Trophoblast cell (in vitro differentiated cells and primary cell): ENCODE results near the gene APRT.
A peak's percentile ranks its signal among the peaks of the same experiment; 100 is the strongest.

Experiments used
- DNase-seq, 2 donors: peaks; one replicate each; pipeline ENCODE4 v3.0.0-alpha.2; 2016
- H2AFZ ChIP-seq: 2 replicates; pipeline ENCODE4 v1.6.1; 2013; ENCODE audit warnings: low read length, moderate library complexity, mild to moderate bottlenecking; ENCODE audit not compliant: insufficient read depth, poor library complexity
- H2AK5ac ChIP-seq: 2 replicates; pipeline ENCODE4 v1.6.1; 2013; ENCODE audit warnings: mild to moderate bottlenecking, low read length
- H2BK120ac ChIP-seq: 2 replicates; pipeline ENCODE4 v1.6.1; 2013; ENCODE audit warnings: low read length, mild to moderate bottlenecking, moderate library complexity; ENCODE audit not compliant: insufficient read depth, poor library complexity
- H2BK12ac ChIP-seq: 2 replicates; pipeline ENCODE4 v1.6.1; 2013; ENCODE audit warnings: mild to moderate bottlenecking, low read length, moderate library complexity
- H2BK5ac ChIP-seq: 2 replicates; pipeline ENCODE4 v1.6.1; 2013; ENCODE audit warnings: low read length, low read depth, moderate library complexity, mild to moderate bottlenecking; ENCODE audit not compliant: poor library complexity
- H3K14ac ChIP-seq: 2 replicates; pipeline ENCODE4 v1.6.1; 2013; ENCODE audit warnings: mild to moderate bottlenecking, low read length
- H3K18ac ChIP-seq: 2 replicates; pipeline ENCODE4 v1.6.1; 2013; ENCODE audit warnings: mild to moderate bottlenecking, low read length
- H3K23ac ChIP-seq: 2 replicates; pipeline ENCODE4 v1.6.1; 2013; ENCODE audit warnings: low read length
- H3K27ac ChIP-seq: 2 replicates; pipeline ENCODE4 v1.5.1; 2013; ENCODE audit warnings: low read depth, mild to moderate bottlenecking, inconsistent platforms, low read length, moderate library complexity
- H3K27me3 ChIP-seq: 2 replicates; pipeline ENCODE4 v1.6.1; 2013; ENCODE audit warnings: inconsistent platforms, mild to moderate bottlenecking, low read length, moderate library complexity; ENCODE audit not compliant: insufficient read depth
- H3K36me3 ChIP-seq, 2 experiments: 1 replicate in 1 of 2; 2 replicates in 1 of 2; pipeline ENCODE4 v1.6.1; 2013; ENCODE audit warnings: low read length in 2 of 2, mild to moderate bottlenecking in 2 of 2, moderate library complexity in 1 of 2; ENCODE audit not compliant: insufficient read depth in 2 of 2, control insufficient read depth in 1 of 2
- H3K4ac ChIP-seq: 2 replicates; pipeline ENCODE4 v1.6.1; 2013; ENCODE audit warnings: low read depth, mild to moderate bottlenecking, low read length, moderate library complexity
- H3K4me1 ChIP-seq, 2 experiments: 1 replicate in 1 of 2; 2 replicates in 1 of 2; pipeline ENCODE4 v1.6.1; 2013; ENCODE audit warnings: low read length in 2 of 2, mild to moderate bottlenecking in 2 of 2, moderate library complexity in 1 of 2; ENCODE audit not compliant: insufficient read depth in 2 of 2, control insufficient read depth in 1 of 2
- H3K4me2 ChIP-seq: 2 replicates; pipeline ENCODE4 v1.6.1; 2013; ENCODE audit warnings: inconsistent platforms, mild to moderate bottlenecking, low read length, moderate library complexity
- H3K4me3 ChIP-seq: 2 replicates; pipeline ENCODE4 v1.5.1; 2013; ENCODE audit warnings: mild to moderate bottlenecking, low read depth, low read length, inconsistent platforms
- H3K79me1 ChIP-seq: one replicate; pipeline ENCODE4 v1.6.1; 2013; ENCODE audit warnings: low read length
- H3K79me2 ChIP-seq: 2 replicates; pipeline ENCODE4 v1.6.1; 2013; ENCODE audit warnings: low read length, mild to moderate bottlenecking; ENCODE audit not compliant: control insufficient read depth, insufficient read depth, poor library complexity
- H3K9ac ChIP-seq: 2 replicates; pipeline ENCODE4 v1.6.1; 2013; ENCODE audit warnings: mild to moderate bottlenecking, low read length
- H3K9me3 ChIP-seq: 2 replicates; pipeline ENCODE4 v1.6.1; 2013; ENCODE audit warnings: low read depth, mild to moderate bottlenecking, control low read depth, inconsistent platforms, low read length; ENCODE audit not compliant: insufficient read depth
- H4K12ac ChIP-seq: 2 replicates; pipeline ENCODE4 v1.6.1; 2013; ENCODE audit warnings: low read depth, mild to moderate bottlenecking, low read length, moderate library complexity
- H4K8ac ChIP-seq: 2 replicates; pipeline ENCODE4 v1.6.1; 2013; ENCODE audit warnings: low read depth, mild to moderate bottlenecking, low read length, moderate library complexity
- H4K91ac ChIP-seq: one replicate; pipeline ENCODE4 v1.6.1; 2013; ENCODE audit warnings: low read depth, mild to moderate bottlenecking, low read length, moderate library complexity
- WGBS: extraction: QIAGEN DNeasy Blood & Tissue Kit; methylation state at CpG from one replicate; pipeline ENCODE4 v1.1.7; 2013; ENCODE audit warnings: missing lambda C conversion rate; ENCODE audit not compliant: insufficient read length, insufficient coverage; ENCODE audit errors: extremely low coverage; 5-methylcytosine and 5-hydroxymethylcytosine counted together

APRT gene

GRCh38 chr16:88837806-88838205, 26.1 kb upstream of the APRT start:
- no peak overlapping the region for H3K23ac ChIP-seq
- H3K4me3 ChIP-seq, result no peak overlapping the region
- no peak overlapping the region for H4K91ac ChIP-seq
- H3K36me3 ChIP-seq, result peaks cover 38 to 39% of the 10 kb centered on the region in 2 experiments
- no peak overlapping the region for H2BK120ac ChIP-seq
- no peaks in the 10 kb centered on the region for H3K79me1 ChIP-seq
- no peak overlapping the region for H3K4me2 ChIP-seq
- no peaks in the 10 kb centered on the region for H3K27me3 ChIP-seq
- no peaks in the 10 kb centered on the region for H3K9me3 ChIP-seq
- H4K8ac ChIP-seq, result no peak overlapping the region
- no peak overlapping the region for H3K14ac ChIP-seq
- H3K79me2 ChIP-seq, result no peaks in the 10 kb centered on the region
- H2BK12ac ChIP-seq, result no peak overlapping the region
- no peak overlapping the region for H2BK5ac ChIP-seq
- no peak overlapping the region for H3K27ac ChIP-seq
- no peak overlapping the region for H3K4ac ChIP-seq
- H3K18ac ChIP-seq, result no peak overlapping the region
- H2AK5ac ChIP-seq, result no peak overlapping the region
- DNase-seq, result no peak
- no CpG with 5 or more reads among the region's 20 CpGs for WGBS
- no peak overlapping the region for H3K9ac ChIP-seq
- no peaks in the 10 kb centered on the region for H3K4me1 ChIP-seq
- H4K12ac ChIP-seq, result no peak overlapping the region
- no peak overlapping the region for H2AFZ ChIP-seq

- Histone ChIP-seq H4K12ac (no peak overlapping the region), H2BK12ac (no peak overlapping the region), H2BK120ac (no peak overlapping the region), H4K91ac (no peak overlapping the region), H3K27ac (no peak overlapping the region), H3K14ac (no peak overlapping the region), H3K36me3 (peaks cover 35 to 39% of the 10 kb centered on the region in 2 experiments), H4K8ac (no peak overlapping the region), H2AK5ac (no peak overlapping the region), H3K9ac (no peak overlapping the region), H3K79me2 (no peaks in the 10 kb centered on the region), H3K27me3 (no peaks in the 10 kb centered on the region), H3K4ac (no peak overlapping the region), H2AFZ (no peak overlapping the region), H3K4me2 (no peak overlapping the region), H3K4me1 (no peaks in the 10 kb centered on the region), H3K4me3 (no peak overlapping the region), H2BK5ac (no peak overlapping the region), H3K23ac (no peak overlapping the region), H3K18ac (no peak overlapping the region), H3K79me1 (no peaks in the 10 kb centered on the region), H3K9me3 (no peaks in the 10 kb centered on the region)
- no CpG with 5 or more reads among the region's 17 CpGs for WGBS
- DNase-seq, result no peak
Measured at GRCh38 chr16:88836791-88837190, 25.1 kb upstream of the APRT start.

- no peak overlapping the region for H3K18ac ChIP-seq
- peaks cover 33 to 36% of the 10 kb centered on the region in 2 experiments for H3K36me3 ChIP-seq
- H2AFZ ChIP-seq, result no peak overlapping the region
- H3K79me1 ChIP-seq, result no peaks in the 10 kb centered on the region
- H4K91ac ChIP-seq, result no peak overlapping the region
- no peak overlapping the region for H3K4me3 ChIP-seq
- H3K27ac ChIP-seq, result no peak overlapping the region
- H2BK5ac ChIP-seq, result no peak overlapping the region
- no peaks in the 10 kb centered on the region for H3K27me3 ChIP-seq
- H3K9ac ChIP-seq, result no peak overlapping the region
- H3K79me2 ChIP-seq, result no peaks in the 10 kb centered on the region
- H2BK12ac ChIP-seq, result no peak overlapping the region
- no peak overlapping the region for H2BK120ac ChIP-seq
- DNase-seq, result no peak
- H3K4me2 ChIP-seq, result no peak overlapping the region
- no peak overlapping the region for H4K8ac ChIP-seq
- no peak overlapping the region for H4K12ac ChIP-seq
- no CpG with 5 or more reads among the region's 33 CpGs for WGBS
- H3K4me1 ChIP-seq, result no peaks in the 10 kb centered on the region
- H2AK5ac ChIP-seq, result no peak overlapping the region
- no peaks in the 10 kb centered on the region for H3K9me3 ChIP-seq
- no peak overlapping the region for H3K14ac ChIP-seq
- no peak overlapping the region for H3K4ac ChIP-seq
- H3K23ac ChIP-seq, result no peak overlapping the region
Measured at GRCh38 chr16:88835818-88836217, 24.1 kb upstream of the APRT start.

GRCh38 chr16:88835383-88835782, 23.7 kb upstream of the APRT start:
- no peak overlapping the region for H2AK5ac ChIP-seq
- no peak overlapping the region for H3K23ac ChIP-seq
- no peak overlapping the region for H3K4ac ChIP-seq
- H3K79me2 ChIP-seq, result no peaks in the 10 kb centered on the region
- H3K4me1 ChIP-seq, result no peaks in the 10 kb centered on the region
- no peak overlapping the region for H4K12ac ChIP-seq
- no peak overlapping the region for H2AFZ ChIP-seq
- H2BK5ac ChIP-seq, result no peak overlapping the region
- H3K36me3 ChIP-seq, result peaks cover 30 to 32% of the 10 kb centered on the region in 2 experiments
- H4K8ac ChIP-seq, result no peak overlapping the region
- no peak overlapping the region for H3K9ac ChIP-seq
- no peak overlapping the region for H2BK120ac ChIP-seq
- H3K4me3 ChIP-seq, result no peak overlapping the region
- H3K27ac ChIP-seq, result no peak overlapping the region
- H4K91ac ChIP-seq, result no peak overlapping the region
- H3K4me2 ChIP-seq, result no peak overlapping the region
- no peak overlapping the region for H3K14ac ChIP-seq
- no CpG with 5 or more reads among the region's 11 CpGs for WGBS
- H2BK12ac ChIP-seq, result no peak overlapping the region
- H3K9me3 ChIP-seq, result no peaks in the 10 kb centered on the region
- H3K27me3 ChIP-seq, result no peaks in the 10 kb centered on the region
- no peaks in the 10 kb centered on the region for H3K79me1 ChIP-seq
- H3K18ac ChIP-seq, result no peak overlapping the region
- peak in 1 of 2 donors; percentile 7 for DNase-seq
